GM21576 (cell line): ENCODE data around the gene MRNIP.
"Not testable (repeated sequence)": the region's sequence is repeated elsewhere in the genome, so short reads cannot be mapped to it uniquely, and the experiment has no call there.

Experiments
- ATAC-seq: cut with Tn5 transposase; IDR thresholded peaks from one replicate; pipeline ENCODE4 v1.9.1; 2021; ENCODE audit warnings: mild to moderate bottlenecking, moderate library complexity; ENCODE audit not compliant: unreplicated experiment

Gene MRNIP

DNA sequence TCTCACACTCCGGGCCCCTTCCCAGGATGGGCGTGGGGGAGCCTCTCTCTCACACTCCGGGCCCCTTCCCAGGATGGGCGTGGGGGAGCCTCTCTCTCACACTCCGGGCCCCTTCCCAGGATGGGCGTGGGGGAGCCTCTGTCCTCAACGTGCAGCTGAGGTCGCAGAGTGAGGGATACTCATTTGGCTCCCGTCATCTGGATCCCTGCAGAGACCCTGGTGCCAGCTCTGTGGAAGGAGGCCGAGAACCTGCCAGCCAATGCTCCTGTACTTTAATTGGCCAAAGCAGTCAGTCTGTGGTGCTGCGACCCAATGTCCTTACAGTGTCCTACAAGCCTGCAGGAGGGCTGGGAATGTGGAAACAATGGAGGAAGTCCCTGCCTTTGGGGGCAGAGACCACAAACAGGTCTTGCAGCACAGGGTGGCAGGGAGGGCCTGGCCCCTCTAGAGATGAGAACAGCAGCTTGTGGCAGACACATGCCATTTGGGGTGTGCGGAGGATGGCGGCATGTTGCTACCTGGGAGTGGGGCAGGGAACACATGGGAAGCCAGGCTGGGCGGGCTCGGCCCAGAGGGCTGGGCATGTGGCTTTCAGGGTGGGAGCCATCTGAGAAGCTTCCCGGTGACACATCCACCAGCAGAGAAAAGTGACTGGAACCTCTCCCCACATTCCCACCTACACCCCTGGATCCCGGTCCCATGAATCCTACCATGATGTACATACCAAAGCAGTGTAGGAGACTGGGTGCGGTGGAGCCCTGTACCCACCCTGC lies 13.6 kb upstream of the MRNIP start:
- ATAC-seq, result no peak

DNA sequence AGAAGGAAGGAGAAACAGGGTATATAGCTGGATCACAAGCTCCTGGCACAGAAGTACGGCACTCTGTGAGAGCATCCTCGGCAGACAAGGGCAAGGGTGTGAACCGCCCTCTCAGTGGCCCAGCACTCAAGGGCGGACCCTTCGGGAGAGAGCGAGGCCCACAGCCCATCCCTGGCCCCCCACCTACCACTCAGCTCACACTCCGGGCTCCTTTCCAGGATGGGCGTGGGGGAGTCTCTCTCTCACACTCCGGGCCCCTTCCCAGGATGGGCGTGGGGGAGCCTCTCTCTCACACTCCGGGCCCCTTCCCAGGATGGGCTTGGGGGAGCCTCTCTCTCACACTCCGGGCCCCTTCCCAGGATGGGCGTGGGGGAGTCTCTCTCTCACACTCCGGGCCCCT lies 12.9 kb upstream of the MRNIP start:
- ATAC-seq, result not testable (repeated sequence)

DNA sequence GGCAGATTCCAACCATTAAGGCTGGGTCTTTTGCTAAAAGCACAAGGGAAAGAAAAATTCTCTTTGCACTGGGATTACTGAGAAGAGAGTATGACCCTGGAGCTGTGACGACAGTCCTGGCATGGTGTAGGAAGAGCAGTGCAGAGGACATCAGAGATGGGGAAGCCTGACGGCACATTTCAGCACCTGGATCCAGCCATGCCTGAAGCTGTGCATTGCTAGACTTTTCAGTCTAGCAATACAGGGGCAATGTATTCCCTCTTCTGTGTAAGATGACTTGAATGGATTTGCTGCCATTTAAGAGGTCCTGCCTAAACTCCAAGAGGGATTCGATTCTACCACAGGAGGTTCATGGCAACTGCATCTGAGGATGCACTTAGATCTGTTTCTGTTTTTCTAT lies 12.3 kb upstream of the MRNIP start:
- ATAC-seq, result no peak

DNA sequence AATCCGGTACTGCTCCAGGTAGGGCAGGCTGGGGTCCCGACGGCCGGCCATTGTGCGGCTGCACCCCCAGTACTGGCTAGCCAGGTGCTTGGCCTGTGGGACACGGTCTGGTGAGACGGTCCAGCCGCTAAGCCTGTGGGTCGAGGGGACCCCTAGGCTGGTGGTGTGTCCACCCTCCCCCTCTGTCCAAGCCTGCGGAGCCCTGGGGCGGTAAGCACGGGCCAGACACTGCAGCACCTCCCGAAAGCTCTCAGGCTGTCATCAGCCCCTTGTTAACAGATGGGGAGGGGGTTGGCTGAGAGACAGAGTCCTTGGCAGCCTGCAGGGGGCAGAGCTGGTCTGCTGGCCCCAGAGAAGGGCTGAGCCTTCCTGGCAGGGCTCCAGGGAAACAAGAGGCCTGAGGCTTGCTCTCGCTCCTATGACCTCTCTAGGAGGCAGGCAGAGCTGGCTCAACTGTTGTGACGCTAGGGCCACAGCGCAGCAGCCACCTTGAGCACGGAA lies 11.8 kb upstream of the MRNIP start:
- no peak for ATAC-seq

DNA sequence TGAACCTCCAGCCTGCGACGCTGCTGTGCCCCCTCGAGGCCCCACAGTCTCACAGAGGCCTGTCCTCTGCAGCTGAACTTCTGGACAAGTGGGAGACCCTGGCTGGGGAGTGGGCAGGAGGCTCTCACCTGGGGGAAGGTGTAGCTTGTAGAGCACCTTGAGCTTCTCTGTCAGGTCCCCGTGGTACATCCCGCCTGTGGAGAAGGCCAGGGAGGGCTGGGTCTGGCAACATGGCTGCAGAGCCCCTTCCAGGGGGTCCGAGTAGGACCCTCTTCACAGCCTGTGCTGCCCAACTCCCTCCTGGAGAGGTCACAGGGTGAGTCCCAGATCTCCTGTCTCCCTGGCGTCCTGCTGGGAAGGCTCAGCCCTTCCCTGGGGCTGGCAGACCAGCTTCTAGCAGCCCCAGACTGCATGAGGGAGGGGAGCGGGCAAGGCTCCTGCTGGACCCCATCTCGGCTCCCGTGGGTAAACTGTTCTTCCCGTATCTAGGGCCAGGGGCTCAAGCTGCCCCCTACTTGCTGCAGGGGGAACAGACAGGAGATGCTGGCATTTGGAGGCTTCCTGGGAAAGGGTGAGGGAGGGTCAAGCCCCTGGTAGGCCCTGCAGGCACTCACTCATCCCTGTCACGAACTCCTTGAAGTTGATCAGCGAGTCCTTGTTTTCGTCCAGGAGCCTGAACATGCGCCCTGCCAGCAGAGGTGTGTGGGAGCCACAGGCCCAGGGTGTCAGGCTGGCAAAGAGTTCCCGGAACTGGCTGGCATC lies 11.2 kb upstream of the MRNIP start:
- no peak for ATAC-seq

DNA sequence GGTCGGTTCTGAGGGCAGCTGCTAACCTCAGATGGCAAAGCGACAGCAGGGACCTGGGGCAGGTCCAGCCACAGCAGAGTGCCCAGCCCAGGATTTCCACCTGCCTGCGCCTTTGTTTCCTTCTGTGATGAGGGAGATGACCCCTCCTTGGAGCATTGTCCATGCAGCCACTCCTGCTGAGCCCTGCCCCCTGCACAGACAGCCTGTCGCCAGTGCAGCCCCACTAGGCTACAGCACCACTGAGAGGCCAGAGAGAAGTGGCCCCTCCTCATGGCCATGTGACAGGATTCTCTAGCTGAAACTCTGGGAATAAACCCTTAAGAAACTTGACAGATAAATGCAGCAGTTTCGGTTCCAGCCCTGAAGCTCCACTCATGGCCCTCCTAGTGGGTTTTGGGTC lies 10.5 kb upstream of the MRNIP start:
- ATAC-seq, result no peak

DNA sequence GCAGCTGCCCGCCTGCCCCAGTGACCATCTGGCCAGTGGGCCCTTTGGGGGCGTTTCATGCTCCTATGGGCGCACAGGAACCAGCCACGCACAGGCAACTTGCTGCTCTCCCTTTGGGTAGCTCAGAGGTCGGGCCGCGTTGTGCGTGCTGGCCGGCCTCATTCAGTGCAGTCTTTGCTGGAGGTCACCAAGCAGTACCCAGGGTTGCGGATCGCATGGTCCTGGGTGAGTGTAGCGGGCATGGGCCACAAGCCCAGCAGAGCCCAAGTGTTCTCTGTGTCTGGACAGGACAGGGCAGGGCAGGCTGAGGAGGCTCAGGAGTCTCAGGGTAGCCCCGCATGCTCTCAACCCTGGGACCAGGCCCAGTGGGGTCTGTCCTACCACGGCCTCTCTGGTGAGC lies 9.9 kb upstream of the MRNIP start:
- no peak for ATAC-seq

DNA sequence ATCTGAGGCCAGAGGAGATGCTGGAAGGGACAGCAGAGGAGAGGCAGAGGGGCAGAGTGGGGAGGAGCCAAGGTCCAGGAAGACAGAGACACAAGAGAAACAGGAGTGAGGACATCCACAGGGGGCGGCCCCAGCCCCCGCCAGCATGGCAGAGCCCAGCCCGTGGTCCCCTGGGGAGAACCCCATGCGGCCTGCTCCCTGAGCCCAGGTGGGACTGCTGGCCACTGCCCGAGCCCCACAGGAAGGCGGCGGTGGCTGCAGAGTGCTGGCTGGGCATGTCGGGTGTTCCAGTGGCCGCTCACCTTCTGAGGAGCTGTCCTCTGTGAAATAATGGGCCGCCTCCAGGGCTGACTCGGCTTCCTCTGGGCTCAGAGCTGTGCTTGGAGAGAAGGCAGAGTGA lies 8.9 kb upstream of the MRNIP start:
- no peak for ATAC-seq

DNA sequence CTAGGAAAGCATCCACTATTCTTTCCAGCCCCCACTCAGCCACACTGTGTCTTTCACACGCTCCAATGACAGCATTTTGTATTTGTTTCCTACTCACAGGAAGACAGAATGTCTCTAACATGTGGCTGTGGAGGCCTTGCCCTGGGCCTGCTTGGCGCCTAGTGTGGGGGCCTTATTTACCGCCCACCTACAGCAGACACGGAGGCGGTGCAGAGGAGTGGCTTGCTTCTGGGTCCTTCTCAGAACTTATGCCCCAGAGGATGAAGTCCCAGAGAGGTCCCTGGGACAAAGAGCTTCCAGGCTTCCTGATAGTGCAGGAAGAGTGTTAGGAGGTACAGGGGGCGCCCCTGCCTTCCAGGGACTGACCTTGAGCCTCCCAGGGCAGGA lies 8.5 kb upstream of the MRNIP start:
- ATAC-seq, result no peak

DNA sequence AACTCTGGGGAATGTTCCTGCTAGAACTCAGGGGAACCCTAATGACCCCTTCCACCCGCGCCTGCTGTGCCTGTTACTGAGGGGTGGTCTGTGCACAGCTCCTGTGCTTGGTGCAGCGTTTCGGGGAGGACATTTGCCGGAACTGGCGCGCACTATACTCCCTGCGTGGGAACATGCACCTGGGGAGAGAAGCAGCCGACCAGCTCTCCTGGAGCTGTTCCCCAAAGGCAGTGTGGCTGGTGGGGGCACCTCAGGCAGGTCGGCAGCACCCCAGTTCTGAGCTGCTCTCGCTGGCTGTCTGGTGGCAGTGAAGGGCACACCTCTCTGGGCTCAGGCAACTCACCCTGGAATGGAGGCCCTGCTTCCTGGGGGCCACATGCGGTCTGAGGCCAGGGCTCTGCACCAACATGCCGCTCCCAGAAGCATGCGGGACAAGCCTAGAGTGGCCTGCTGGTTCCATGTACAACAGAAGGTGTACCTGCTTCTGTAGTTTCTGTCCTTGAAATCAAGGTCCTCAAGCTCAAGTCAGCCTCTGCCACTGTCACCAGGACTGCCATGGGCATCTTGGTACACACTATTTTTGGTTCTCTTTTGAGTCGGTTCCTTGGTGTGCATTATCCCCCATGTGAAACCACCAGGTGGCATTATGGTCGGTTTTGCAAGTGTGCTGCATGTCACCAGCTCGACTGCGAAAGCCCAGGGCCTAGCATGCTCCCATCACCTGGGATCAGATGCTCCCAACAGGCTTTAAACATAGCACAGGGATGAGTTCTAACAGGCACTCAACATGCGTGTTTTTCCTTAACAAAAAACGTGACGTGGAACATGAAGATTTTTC lies 7.8 kb upstream of the MRNIP start:
- no peak for ATAC-seq

DNA sequence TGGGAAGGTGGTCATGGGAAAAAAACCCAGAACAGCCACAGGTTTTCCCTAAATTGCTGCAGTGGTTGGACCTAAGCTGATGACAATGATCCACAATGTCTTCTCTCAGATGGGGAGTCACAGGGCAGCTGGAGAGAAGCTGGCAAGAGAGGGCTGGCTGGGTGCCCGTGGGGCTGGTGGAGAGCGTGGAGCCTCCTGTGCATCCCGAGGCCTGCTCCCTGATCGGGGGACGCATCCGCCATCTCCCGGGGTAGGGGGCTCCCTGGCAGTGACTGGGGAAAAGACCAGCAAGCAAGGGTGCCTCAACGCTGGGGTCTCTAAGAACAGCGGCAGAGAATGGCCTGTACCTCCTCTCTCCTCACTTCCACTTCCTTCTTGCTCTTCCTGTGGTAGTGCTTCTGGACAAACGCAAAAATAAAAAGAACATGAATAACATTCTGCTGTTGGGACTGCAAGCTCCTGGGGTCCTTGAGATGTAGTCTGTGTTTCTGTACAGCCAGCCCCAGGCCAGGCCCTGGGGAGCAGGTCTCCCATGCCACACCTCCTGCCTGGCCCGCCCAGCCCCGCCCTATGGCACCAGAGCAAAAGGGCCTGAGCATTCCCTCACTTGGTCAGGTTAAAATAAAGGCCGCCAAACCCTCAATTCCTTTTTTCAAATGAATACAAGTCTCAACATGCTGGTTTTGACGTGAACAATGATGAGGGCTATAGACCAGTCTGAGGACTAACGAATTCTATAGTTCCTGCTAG lies 7.0 kb upstream of the MRNIP start:
- no peak for ATAC-seq

DNA sequence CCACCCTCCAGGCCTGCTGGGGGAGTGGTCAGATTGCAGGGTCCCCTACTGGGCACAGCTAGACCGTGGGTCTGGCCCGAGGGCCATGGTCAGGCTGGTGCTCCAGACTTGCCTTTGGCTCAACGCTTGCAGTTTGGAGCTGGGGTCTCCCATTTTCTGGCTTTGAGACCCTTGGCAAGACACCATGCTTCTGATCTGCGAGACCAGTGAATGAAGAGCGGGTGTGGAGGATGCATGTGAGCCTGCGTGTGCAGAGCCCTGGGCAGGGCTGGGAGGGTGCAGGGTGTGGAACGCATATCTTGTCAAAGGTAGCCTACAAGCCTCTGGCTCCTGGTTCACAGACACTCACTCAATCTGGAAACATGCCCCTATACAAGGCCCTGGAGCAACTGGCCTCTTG lies 6.1 kb upstream of the MRNIP start:
- ATAC-seq, result no peak

DNA sequence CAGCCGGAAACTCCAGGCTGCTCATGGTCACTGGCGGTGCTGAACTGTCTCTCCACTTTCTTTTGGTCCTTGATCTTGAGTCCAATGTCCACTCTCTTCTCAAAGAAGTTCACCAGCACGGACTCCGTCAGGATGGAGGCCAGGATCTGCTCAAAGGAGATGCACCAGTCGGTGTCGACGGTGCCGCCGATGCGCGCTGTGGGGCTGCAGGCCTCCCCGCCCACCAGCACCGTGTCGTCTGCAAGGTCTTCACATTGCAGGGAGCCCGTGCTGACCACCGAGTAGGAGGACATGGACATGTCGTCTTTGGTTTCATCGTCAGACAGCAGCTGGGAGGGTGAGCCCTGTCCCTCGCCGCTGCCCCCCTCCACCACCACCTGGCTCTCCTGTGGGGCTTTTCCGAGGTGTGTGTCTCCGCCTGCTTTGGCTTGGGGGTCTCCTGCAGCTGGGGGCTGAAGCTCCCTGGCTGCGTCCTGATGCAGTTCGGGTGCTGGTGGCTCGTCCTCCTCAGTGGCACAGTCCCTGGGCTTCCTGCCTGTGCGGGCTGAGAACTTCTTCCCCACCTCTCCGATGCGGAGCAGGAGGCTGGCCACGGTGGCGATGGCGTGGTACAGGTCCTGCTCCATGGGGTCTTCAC lies 5.0 kb upstream of the MRNIP start:
- no peak for ATAC-seq

DNA sequence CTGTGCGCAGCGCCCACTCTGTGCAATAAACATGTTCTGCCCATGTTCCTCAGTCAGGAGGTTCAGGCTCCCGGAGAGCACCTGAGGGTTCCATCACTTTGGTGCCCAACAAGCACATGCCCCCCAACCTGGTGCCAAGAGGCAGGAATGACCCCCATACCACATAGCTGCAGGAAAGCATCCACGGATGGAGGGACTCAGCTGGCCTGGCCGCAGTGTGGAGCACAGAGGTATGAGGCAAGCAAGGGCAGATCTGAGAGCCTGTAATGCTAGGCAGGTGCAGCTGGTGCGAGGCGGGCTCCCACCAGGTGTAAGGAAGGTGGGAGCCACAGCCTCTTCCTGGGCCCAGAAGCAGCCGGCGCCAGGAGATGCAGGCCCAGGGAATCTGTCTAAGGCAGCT lies 4.3 kb upstream of the MRNIP start:
- no peak for ATAC-seq

DNA sequence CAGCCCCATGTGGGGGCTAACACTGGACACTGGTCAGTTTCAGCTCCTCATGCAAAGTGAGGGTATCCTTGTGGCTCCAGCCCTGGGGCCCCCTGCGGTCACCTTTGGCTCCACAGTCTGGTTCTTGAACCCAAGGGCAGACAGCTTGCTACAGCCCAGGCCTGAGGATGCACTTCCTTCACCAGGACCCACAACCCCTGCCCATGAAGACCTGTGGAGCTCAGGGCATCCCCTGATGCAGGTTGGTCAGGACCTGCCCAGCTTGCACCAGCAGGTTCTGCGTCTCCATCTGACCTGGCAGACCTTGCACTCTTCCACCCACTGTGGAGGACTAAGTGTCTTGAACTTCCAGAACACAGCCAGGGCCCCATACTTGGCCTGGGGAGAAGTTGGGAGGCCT lies 3.7 kb upstream of the MRNIP start:
- no peak for ATAC-seq

DNA sequence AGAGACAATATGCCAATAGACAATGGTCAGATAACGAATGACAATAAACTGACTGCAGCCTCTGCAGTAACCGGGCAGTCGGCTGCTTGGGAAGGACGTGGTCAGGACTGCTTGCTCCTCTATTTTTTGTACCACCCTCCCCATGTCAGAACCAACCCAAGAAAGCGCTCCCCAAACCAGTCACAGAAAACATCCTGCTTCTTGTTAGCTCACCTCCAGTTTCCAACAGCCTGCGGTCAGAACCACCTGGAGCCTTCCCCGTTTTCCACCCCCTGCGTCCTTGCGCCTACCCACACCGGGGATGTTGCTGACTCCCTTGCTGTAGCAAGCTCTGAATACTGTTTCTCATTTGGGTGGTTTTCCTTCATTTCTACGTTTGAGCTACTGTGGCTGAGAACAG lies 1.7 kb upstream of the MRNIP start:
- no peak for ATAC-seq

DNA sequence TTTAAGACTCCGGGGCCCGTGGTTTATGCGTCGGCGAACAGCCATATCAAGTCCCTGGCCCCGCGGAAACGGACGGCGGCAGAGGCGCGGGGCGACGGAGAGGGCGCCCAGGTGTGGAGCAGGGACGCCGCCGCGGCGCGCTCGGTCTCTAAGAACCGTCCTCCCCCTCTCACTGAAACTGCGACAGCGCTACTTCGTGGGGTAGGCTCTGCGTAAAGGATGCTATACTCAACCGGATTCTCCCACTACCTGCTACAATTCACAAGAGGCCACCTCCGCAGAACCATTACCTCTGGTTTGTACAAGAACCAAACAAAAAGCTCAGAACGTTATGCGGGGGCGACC lies 404 bp downstream of the MRNIP start:
- peak; percentile 45 for ATAC-seq

DNA sequence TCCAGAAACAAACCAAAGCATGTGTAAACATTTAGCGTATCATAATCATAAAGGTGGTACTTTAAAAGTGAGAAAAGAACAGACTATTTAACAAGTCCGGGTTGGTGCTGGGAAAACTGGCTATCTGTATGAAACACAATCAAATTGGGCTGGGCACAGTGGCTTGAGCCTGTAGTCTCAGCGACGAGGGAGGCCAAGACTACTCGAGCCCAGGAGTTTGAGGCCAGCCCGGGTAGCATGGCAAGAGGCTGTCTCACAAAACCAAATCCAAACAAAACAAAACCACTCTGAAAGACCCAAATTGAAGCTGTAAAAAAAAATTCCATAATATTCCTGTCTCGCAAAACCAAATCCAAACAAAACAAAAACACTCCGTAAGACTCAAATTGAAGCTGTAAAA lies 4.3 kb downstream of the MRNIP start:
- ATAC-seq, result no peak

DNA sequence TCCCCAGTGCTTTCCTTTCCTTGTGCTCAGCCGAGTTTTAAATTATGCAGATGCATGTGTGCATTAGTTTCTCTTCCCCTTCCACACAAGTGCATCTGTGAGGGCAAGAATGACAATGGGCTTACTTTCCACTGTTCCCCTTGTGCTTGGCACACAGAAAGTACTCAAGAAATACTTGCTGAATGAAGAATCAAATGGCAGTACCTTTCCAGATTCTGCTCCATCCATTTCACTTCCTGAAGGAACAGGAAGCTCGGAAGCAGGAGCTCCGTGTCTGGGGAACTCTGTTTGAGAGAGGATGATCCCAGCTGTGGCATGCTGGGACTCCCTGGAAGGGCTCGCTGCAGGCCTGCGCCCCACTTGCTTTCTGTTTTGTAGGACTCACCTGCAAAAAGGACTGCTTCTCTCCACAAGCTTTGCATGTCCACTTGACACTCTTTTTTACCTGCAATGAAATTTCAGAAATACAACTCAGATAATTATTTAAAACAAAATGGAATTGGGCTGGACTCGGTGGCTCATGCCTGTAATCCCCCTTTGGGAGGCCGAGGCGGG lies 5.5 kb downstream of the MRNIP start:
- peak; percentile 92 for ATAC-seq

DNA sequence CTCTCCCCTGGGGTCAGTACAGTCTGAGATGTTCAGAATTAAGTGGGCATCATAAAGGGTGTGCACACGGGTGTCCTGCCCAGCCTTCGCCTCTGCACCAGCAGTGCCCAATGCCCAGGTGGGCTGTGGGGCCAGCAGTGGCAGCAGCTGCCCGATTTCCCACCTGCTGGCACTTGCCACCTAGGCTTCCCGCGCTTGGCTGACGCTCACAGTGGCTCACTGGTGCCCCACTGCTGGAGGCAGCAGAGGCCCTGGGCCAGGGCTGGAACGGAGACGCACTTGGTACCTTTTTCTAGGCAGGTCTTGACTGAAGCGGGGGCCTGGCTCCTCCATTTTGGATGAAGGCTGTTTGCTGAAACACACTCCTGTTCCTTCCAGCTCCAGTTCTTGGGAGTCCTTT lies 17.0 kb downstream of the MRNIP start:
- no peak for ATAC-seq
